HG03442 (cell line): ENCODE results near the gene ZNF90.
"Not testable (repeated sequence)": the region's sequence is repeated elsewhere in the genome, so short reads cannot be mapped to it uniquely, and the experiment has no call there.

Experiments
- ATAC-seq: cut with Tn5 transposase; IDR thresholded peaks from one replicate; pipeline ENCODE4 v1.9.1; 2021; ENCODE audit warnings: mild to moderate bottlenecking, moderate library complexity; ENCODE audit not compliant: unreplicated experiment

The ZNF90 gene

DNA sequence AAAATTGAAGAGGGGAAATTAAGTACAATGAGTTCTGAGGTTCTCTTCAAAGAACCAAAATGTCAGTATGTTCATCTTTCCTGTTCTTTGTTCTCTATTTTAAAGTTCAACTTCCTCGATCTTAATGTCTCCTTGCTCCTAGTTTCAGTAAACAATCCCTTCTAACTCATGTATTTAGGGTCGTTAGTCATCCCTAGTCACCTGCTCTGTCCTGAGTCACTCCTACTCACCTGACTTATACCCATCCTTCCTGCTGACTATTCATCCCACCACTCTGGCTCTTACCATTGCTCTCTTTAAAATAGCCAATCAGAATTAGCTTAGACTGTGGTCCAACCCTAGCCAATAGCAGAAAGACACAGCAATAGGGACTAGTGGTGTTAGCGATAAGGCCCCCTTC lies 24.3 kb downstream of the ZNF90 start:
- ATAC-seq, result no peak

GRCh38 chr19:20103091-20103740 lies 25.4 kb downstream of the ZNF90 start:
- ATAC-seq, result no peak

DNA sequence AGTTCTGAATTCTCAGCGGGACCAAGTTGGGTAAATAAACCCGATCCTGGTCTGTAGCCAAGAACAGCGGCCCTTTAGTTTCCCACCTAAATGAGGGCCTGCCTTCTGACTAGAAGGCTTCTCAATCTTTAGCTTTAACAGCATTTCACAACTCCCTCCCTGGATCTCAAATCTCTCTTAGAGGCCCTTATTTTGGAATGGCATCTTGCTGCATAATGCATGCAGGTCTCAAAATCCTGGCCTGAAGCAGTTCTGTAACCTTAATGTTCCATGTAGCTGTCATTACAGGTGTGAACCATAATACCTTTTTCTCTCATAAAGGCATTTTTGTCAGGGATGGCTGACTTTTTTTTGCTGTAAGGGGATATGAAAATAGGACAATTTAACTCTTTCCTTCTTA lies 29.5 kb downstream of the ZNF90 start:
- no peak for ATAC-seq

GRCh38 chr19:20118064-20118839 lies 40.5 kb downstream of the ZNF90 start:
- not testable (repeated sequence) for ATAC-seq

GRCh38 chr19:20124879-20125278 lies 47.1 kb downstream of the ZNF90 start:
- no peak for ATAC-seq

DNA sequence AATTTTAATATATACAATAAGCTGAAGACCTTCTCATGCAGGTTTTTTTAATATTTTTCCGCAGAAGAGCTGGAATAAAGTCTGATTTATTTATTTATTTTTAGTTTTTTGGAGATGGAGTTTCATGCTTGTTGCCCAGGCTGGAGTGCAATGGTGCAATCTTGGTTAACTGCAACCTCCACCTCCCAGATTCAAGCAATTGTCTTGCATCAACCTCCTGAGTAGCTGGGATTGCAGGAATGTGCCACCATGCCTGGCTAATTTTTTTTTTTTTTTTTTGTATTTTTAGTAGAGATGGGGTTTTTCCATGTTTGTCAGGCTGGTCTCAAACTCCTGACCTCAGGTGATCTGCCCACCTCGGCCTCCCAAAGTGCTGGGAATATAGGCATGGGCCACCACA lies 55.1 kb downstream of the ZNF90 start:
- not testable (repeated sequence) for ATAC-seq

- ATAC-seq, result not testable (repeated sequence)
These were observed 59.9 kb downstream of the ZNF90 start for GRCh38 chr19:20137714-20138113.

- no peak for ATAC-seq
These were observed 73.9 kb downstream of the ZNF90 start for GRCh38 chr19:20151617-20152145.

DNA sequence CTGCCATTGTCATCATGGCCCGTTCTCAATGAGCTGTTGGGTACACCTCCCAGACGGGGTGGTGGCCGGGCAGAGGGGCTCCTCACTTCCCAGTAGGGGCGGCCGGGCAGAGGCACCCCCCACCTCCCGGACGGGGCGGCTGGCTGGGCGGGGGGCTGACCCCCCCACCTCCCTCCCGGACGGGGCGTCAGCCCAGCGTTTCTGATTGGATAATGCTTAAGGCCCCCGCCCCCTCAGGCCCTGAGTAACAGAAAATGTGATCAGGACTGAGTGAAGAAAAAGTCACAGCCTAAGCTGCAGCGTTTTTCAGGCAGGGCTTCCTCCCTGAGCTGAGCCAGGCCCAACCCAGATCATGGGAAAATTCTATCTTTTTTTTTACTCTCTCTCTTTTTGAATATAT lies 74.7 kb downstream of the ZNF90 start:
- not testable (repeated sequence) for ATAC-seq

DNA sequence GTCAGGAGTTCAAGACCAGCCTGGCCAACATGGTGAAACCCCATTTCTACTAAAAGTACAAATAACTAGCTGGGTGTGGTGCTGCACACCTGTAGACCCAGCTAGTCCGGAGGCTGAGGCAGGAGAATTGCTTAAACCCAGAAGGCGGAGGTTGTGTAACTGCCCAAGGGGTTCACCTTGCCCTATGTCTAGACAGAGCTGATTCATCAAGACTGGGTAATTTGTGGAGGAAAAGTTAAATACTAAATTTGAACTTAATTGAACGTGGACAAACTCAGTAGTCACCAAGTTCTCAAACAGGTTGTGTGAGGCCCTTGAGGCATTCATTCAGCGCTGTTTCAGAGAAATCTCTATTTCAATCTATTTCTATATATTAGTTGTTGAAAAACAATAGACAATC lies 75.5 kb downstream of the ZNF90 start:
- no peak for ATAC-seq

DNA sequence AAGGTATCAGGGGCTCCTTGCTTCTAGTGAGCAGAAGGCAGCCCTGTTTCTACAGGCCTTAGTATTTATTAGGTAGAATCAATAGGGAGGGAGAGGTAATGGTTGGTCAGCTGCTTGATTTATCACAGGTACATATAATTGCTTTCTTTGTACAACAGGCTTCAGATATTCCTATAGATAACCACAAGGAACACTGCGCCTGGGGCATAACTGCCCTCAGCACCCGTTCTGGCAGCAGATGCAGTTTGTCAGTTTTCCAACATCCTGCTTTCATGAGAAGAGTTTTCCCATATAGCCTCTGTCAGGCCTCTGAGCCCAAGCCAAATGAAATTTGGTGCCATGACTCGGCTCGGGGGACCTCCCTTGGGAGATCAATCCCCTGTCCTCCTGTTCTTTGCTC lies 76.8 kb downstream of the ZNF90 start:
- ATAC-seq, result no peak

DNA sequence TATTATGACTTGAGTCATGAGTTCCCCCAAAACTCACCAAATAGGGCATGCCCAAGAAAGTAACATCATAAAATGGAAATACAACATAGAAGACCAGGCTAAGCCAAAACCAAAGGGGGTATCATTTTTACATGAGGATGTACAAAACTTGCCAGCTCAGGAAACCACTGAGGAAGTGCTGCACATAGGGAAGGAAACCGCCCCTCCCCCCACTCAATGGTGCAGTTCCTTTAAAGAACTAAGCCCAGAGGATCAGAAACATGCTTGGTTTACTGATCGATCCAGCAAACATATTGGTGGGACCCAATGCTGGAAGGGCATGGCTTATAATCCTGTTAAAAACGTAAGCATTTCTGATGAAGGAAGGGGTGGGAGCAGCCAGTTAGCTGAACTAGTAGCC lies 85.0 kb downstream of the ZNF90 start:
- ATAC-seq, result no peak

GRCh38 chr19:20164456-20164855 lies 86.7 kb downstream of the ZNF90 start:
- ATAC-seq, result no peak

DNA sequence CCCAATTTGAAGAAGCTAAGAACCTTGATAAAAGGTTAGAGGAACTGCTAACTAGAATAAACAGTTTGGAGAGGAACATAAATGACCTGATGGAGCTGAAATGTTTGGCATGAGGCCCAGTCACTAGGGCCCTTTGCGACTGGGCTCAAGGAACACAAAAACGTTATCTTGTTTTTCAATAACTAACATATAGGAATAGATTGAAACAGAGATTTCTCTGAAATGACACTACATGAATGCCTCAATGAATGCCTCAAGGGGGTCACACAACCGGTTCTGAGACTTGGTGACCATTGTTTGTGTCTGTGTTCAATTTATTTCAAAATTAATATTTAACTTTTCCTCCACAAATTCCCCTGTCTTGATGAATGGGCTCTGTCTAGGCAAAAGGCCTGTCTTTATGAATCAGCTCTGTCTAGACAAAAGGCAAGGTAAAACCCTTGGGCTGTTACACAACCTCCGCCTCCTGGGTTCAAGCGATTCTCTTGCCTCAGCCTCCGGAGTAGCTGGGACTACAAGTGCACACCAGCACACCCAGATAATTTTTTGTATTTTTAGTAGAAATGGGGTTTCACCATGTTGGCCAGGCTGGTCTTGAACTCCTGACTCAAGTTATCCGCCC lies 88.3 kb downstream of the ZNF90 start:
- no peak for ATAC-seq

DNA sequence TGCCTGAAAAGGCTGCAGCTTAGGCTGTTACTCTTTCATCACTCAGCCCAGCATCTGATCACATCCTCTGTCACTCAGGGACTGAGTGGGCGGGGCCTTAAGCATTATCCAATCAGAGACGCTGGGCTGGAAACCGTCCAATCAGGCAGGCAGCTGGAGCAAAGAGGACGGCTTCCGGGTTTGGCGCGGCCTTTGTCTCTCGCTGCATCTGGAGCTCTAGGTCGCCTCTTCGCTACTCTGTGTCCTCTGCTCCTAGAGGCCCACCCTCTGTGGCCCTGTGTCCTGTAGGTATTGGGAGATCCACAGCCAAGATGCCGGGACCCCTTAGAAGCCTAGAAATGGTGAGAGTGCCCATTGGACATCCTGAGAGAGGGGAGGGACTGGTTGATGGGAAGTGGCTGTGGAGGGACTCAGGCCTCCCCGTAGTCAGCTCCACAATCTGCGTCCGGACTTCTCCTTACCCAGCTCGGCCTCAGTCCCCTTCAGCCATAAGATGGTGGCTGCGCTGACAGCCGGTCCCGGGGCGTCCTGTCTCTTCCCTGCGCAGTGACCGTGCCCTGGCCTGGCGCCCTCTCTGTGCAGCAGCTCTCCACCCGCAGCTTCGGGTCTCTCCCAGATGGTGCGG lies 89.3 kb downstream of the ZNF90 start, which contains the start of gene ZNF486:
Gene ZNF486 (plus strand): TSS at position 195 of the 625 bp plus-strand sequence. CDS start 117 bp downstream, at position 312.
- peak; percentile 96 for ATAC-seq

DNA sequence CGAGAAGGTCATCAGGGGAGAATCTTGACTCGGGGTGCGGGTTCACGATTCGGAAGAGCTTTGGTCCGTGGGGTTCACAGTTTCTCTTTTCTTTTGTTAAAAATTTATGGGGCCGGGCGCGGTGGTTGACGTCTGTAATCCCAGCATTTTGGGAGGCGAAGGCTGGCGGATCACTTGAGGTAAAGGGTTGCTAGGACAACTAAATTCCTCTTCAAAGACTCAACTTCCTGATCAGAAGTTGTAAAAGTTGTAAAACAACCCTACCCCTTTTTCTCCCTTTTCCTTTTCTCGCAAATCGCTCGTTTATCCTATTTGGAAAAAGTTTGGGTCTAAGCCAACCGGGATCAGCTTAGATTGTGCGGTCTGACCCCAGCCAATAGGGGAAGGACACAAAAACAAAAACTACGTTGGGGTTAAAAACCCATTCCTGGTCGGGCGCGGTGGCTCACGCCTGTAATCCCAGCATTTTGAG lies 89.9 kb downstream of the ZNF90 start:
- no peak for ATAC-seq
